Endothelial cell of umbilical vein (primary cell): ENCODE data around the gene ATP8A2. TPM values are rescaled to one million over a fixed set of nuclear protein-coding genes. Genes with fewer than 3 reads are reported as not detected.

Experiments used
- BruUV-seq: library from RNA; stranded (reverse); fragments of 400-500 nt; replicated peaks from 2 replicates; lab custom pipeline; 2021; lab: Mats Ljungman, UMichigan
- CTCF ChIA-PET: fragments of 300-600, 350-600 bp; sonication (Branson Sonifier 250); formaldehyde crosslinking; loops from one replicate; lab custom pipeline; 2021; ENCODE audit warnings: antibody characterized with exemption, inconsistent platforms; lab: Charles Lee
- POLR2A ChIA-PET: fragments of 300-600, 350-600 bp; sonication (Branson Sonifier 250); formaldehyde crosslinking; loops from one replicate; lab custom pipeline; 2021; ENCODE audit warnings: antibody characterized with exemption, inconsistent platforms; lab: Charles Lee
- DNase-seq: peaks from one replicate; pipeline ENCODE4 v3.0.0-alpha.2; 2011; ENCODE audit warnings: low read depth, low spot score
- FAIRE-seq: peaks from 2 replicates; lab custom pipeline; 2011; peaks lifted over from hg19 to GRCh38; lab: Jason Lieb, UNC
- H2AFZ ChIP-seq: 2 replicates; pipeline ENCODE4 v1.6.0; 2012; ENCODE audit warnings: low read depth, low read length, control low read depth, inconsistent platforms
- H3K27ac ChIP-seq: 2 replicates; pipeline ENCODE4 v1.5.1; 2011; ENCODE audit warnings: low read depth, mild to moderate bottlenecking, control low read depth, low read length, moderate library complexity; ENCODE audit not compliant: insufficient read depth
- H3K27me3 ChIP-seq, 2 experiments: 2 replicates each; pipeline versions ENCODE4 v1.6.0 to v1.6.1; 2011; ENCODE audit warnings: low read length in 2 of 2, mixed read lengths in 1 of 2; ENCODE audit not compliant: control insufficient read depth in 2 of 2, insufficient read depth in 2 of 2
- H3K36me3 ChIP-seq, 2 experiments: 2 replicates in 1 of 2; 3 replicates in 1 of 2; pipeline ENCODE4 v1.5.1; 2011; ENCODE audit warnings: low read length in 2 of 2, mild to moderate bottlenecking in 1 of 2, moderate library complexity in 1 of 2; ENCODE audit not compliant: control insufficient read depth in 2 of 2, insufficient read depth in 2 of 2; ENCODE audit errors: extremely low read depth in 1 of 2
- H3K4me1 ChIP-seq: 3 replicates; pipeline ENCODE4 v1.5.1; 2011; ENCODE audit warnings: mild to moderate bottlenecking, low read length; ENCODE audit not compliant: control insufficient read depth, insufficient read depth; ENCODE audit errors: extremely low read depth
- H3K4me2 ChIP-seq: 2 replicates; pipeline ENCODE4 v1.6.1; 2011; ENCODE audit warnings: low read length, control low read depth, mixed read lengths; ENCODE audit not compliant: insufficient read depth
- H3K4me3 ChIP-seq, 3 experiments: fragments of 200-600 bp in 1 of 3; sonication (generic), shearing (Covaris generic) in 1 of 3; replicated peaks in 1 of 3; 2 replicates each; pipeline ENCODE4 v1.5.1; 2011 to 2016; ENCODE audit warnings: control low read depth in 3 of 3, low read length in 3 of 3, mild to moderate bottlenecking in 2 of 3, inconsistent platforms in 1 of 3, low read depth in 1 of 3, moderate library complexity in 1 of 3; ENCODE audit not compliant: insufficient read depth in 1 of 3
- H3K79me2 ChIP-seq: 2 replicates; pipeline ENCODE4 v1.6.0; 2012; ENCODE audit warnings: low read length, inconsistent platforms; ENCODE audit not compliant: control insufficient read depth, insufficient read depth
- H3K9ac ChIP-seq: replicated peaks from 2 replicates; pipeline ENCODE3; 2011; ENCODE audit warnings: low read length, control low read depth; ENCODE audit not compliant: insufficient read depth; ENCODE audit errors: extremely low read depth
- H3K9me1 ChIP-seq: replicated peaks from 3 replicates; pipeline ENCODE4 v1.6.0; 2011; ENCODE audit warnings: mild to moderate bottlenecking, low read length; ENCODE audit not compliant: control insufficient read depth, insufficient read depth; ENCODE audit errors: extremely low read depth
- H3K9me3 ChIP-seq: replicated peaks from 2 replicates; pipeline ENCODE4 v1.5.1; 2012; ENCODE audit warnings: low read length, inconsistent platforms; ENCODE audit not compliant: control insufficient read depth, insufficient read depth
- H4K20me1 ChIP-seq: replicated peaks from 2 replicates; pipeline ENCODE3; 2011; ENCODE audit warnings: mild to moderate bottlenecking, low read length; ENCODE audit not compliant: control insufficient read depth, insufficient read depth; ENCODE audit errors: extremely low read depth
- EZH2 ChIP-seq: IDR thresholded peaks from 2 replicates; pipeline ENCODE4 v1.6.1; 2012; ENCODE audit warnings: borderline replicate concordance, low read depth, mild to moderate bottlenecking, moderate library complexity, low read length, inconsistent platforms; ENCODE audit not compliant: severe bottlenecking
- FOS ChIP-seq: IDR thresholded peaks from 2 replicates; pipeline ENCODE4 v1.6.1; 2011; ENCODE audit warnings: mild to moderate bottlenecking, low read length, moderate library complexity, borderline replicate concordance; ENCODE audit not compliant: insufficient read depth
- GATA2 ChIP-seq: IDR thresholded peaks from 2 replicates; pipeline ENCODE4 v1.7.0; 2011; ENCODE audit warnings: low read depth, mild to moderate bottlenecking, moderate library complexity, mixed read lengths, low read length; ENCODE audit not compliant: insufficient read length, insufficient read depth
- JUN ChIP-seq: IDR thresholded peaks from 2 replicates; pipeline ENCODE4 v1.6.1; 2011; ENCODE audit warnings: borderline replicate concordance, low read depth; ENCODE audit not compliant: insufficient read length, insufficient read depth
- MYC ChIP-seq: IDR thresholded peaks from one replicate; pipeline ENCODE4 v1.6.1; 2011; ENCODE audit warnings: mild to moderate bottlenecking, low read depth, low read length
- POLR2A ChIP-seq: IDR thresholded peaks from 2 replicates; pipeline ENCODE4 v1.6.1; 2012; ENCODE audit warnings: low read depth, mild to moderate bottlenecking, control low read depth, low read length
- POLR2AphosphoS5 ChIP-seq: IDR thresholded peaks from 2 replicates; pipeline ENCODE4 v1.6.1; 2012; ENCODE audit warnings: low read depth, mild to moderate bottlenecking, control low read depth, low read length, moderate library complexity; ENCODE audit not compliant: insufficient read depth
- dilution Hi-C: fragments of 300-500 bp; cut with MboI; formaldehyde crosslinking; loops from one replicate; pipeline ENCODE4 v1.15.0; 2019; ENCODE audit warnings: low sequenced_read_pairs; ENCODE audit not compliant: extremely low pct_ligation_motif_present
- intact Hi-C: fragments of 100-400 bp; cut with micrococcal nuclease; formaldehyde crosslinking; loops from one replicate; pipeline ENCODE4 v1.10.0; 2022
- polyA plus RNA-seq, 4 experiments: library from polyadenylated mRNA; depleted of rRNA in 3 of 4; stranded (reverse) in 3 of 4; unstranded in 1 of 4; fragments of >200 nt; gene quantifications; 2 replicates each; pipeline versions ENCODE4 v1.2.1 to v1.2.3, GENCODE V29; 2011 to 2012; ENCODE audit warnings: missing spikeins in 1 of 4
- total RNA-seq: library from RNA; stranded (reverse); gene quantifications from 2 replicates; pipeline ENCODE4 v1.2.3, GENCODE V29; 2021
- TF ChIP-seq, protein P1 (sequence below): IDR thresholded peaks from 2 replicates; pipeline ENCODE4 v1.6.1; 2011; ENCODE audit not compliant: insufficient read depth, insufficient read length
- TF ChIP-seq, protein P2 (sequence below), 2 donors: IDR thresholded peaks; 1 replicate in 1 of 2; 2 replicates in 1 of 2; pipeline ENCODE4 v1.5.1; 2011; ENCODE audit warnings: low read length in 2 of 2, mild to moderate bottlenecking in 2 of 2, moderate library complexity in 2 of 2, control low read depth in 1 of 2, inconsistent platforms in 1 of 2, low read depth in 1 of 2; ENCODE audit not compliant: insufficient read depth in 1 of 2; ENCODE audit errors: extremely low read depth in 1 of 2

ATP8A2 gene
- total and polyA plus RNA-seq, 2 donors (not counting 3 experiments of a cell fraction or from before 2014, with no cell fraction given): 0.11 to 0.49 TPM

DNA sequence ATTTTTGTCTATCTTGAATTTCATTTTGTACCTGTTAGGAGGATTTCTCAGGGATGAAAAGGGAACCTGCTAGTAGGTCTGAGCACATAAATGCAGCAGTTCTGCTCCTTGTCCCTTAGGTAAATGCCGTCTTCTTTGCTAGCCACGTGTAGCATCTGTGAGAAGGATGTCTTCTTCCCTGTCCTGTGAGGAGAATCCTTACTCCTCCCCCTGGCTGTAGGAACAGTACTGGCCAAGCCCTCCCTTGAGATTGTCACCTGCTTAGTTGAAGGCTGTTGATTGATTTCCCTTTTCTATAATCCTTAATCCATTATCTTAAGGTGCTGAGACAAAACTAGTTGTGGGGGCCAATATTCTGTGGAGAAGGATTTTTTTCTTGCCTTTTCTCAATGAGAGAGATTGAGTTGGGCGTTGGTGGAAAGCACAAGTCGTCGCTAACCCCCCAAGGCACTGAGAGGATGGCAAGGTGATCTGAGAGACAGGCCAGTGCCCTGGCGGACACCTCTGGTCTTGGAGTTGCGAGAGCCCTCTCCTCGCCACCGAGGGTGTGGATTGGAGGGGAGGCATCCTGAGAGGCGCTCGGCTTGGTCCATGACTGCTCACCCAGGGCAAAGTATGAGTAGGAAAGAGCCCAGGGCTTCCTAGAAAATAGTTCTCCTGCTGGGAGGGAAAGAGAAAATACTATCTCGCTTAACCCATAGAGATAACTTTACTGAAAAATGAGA is 216.7 kb downstream of the ATP8A2 start:
- DNase-seq (no peak), FAIRE-seq (no peak)
- CTCF ChIA-PET: no interaction called here
- no peaks in the 10 kb centered on the region for H3K27me3 ChIP-seq
- intact Hi-C loops (no loop called here), dilution Hi-C loops (no loop called here)
- H2AFZ ChIP-seq: no peak overlapping the region
- no peak overlapping the region for H3K27ac ChIP-seq
- H3K79me2 ChIP-seq: no peaks in the 10 kb centered on the region
- no peaks in the 10 kb centered on the region for H4K20me1 ChIP-seq
- no peaks in the 10 kb centered on the region for H3K36me3 ChIP-seq
- no TSS peak for BruUV-seq
- H3K4me3 ChIP-seq: no peak overlapping the region
- POLR2A ChIA-PET: no interaction called here
- TF ChIP-seq POLR2A (no peak), EZH2 (no peak)
- TF ChIP-seq, protein P1, sequence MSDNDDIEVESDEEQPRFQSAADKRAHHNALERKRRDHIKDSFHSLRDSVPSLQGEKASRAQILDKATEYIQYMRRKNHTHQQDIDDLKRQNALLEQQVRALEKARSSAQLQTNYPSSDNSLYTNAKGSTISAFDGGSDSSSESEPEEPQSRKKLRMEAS: no peak
- TF ChIP-seq, protein P2, sequence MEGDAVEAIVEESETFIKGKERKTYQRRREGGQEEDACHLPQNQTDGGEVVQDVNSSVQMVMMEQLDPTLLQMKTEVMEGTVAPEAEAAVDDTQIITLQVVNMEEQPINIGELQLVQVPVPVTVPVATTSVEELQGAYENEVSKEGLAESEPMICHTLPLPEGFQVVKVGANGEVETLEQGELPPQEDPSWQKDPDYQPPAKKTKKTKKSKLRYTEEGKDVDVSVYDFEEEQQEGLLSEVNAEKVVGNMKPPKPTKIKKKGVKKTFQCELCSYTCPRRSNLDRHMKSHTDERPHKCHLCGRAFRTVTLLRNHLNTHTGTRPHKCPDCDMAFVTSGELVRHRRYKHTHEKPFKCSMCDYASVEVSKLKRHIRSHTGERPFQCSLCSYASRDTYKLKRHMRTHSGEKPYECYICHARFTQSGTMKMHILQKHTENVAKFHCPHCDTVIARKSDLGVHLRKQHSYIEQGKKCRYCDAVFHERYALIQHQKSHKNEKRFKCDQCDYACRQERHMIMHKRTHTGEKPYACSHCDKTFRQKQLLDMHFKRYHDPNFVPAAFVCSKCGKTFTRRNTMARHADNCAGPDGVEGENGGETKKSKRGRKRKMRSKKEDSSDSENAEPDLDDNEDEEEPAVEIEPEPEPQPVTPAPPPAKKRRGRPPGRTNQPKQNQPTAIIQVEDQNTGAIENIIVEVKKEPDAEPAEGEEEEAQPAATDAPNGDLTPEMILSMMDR (IDR thresholded peaks at IDR 0.05; ENCODE audit: extremely low read depth in 1 of 2, insufficient read depth in 1 of 2, low read depth in 1 of 2, low read length in 2 of 2): no peak
- no peaks in the 10 kb centered on the region for H3K9me3 ChIP-seq
- H3K9me1 ChIP-seq: no peaks in the 10 kb centered on the region
- no peak overlapping the region for H3K9ac ChIP-seq
- no peaks in the 10 kb centered on the region for H3K4me1 ChIP-seq
- no peak overlapping the region for H3K4me2 ChIP-seq

DNA sequence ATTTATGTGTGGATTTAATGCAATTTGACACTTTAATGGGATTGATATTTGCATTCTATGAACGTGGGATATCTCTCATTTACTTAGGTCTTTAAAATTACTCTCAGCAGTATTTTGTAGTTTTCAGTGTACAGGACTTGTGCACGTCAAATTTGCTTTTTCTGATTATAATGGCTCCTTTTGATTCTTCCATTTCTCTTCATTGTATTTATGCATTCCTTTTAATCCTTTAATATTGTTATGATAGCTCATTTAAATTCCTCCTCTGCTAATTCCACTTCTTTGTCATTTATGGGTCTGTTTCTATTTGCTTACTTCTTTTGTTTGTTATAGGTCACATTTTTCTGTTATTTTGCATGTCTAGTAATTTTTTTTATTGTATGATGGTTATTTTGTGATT is 226.6 kb downstream of the ATP8A2 start:
- ChIA-PET POLR2A (no interaction called here), CTCF (no interaction called here)
- Histone ChIP-seq H4K20me1 (no peaks in the 10 kb centered on the region), H3K9ac (no peak overlapping the region), H3K9me1 (no peaks in the 10 kb centered on the region), H3K27ac (no peak overlapping the region), H3K4me1 (no peaks in the 10 kb centered on the region), H3K27me3 (no peaks in the 10 kb centered on the region), H3K4me3 (no peak overlapping the region), H2AFZ (no peak overlapping the region), H3K79me2 (no peaks in the 10 kb centered on the region), H3K36me3 (no peaks in the 10 kb centered on the region), H3K4me2 (no peak overlapping the region), H3K9me3 (no peaks in the 10 kb centered on the region)
- no peak for TF ChIP-seq FOS
- TF ChIP-seq, protein P2 (IDR thresholded peaks at IDR 0.05; ENCODE audit: extremely low read depth in 1 of 2, insufficient read depth in 1 of 2, low read depth in 1 of 2, low read length in 2 of 2): no peak
- no peak for TF ChIP-seq JUN
- no peak for TF ChIP-seq GATA2
- TF ChIP-seq MYC: no peak
- TF ChIP-seq POLR2A: no peak
- TF ChIP-seq EZH2: no peak
- TF ChIP-seq, protein P1: no peak
- no peak for TF ChIP-seq POLR2AphosphoS5
- intact Hi-C loops (no loop called here), dilution Hi-C loops (no loop called here)
- no peak for FAIRE-seq
- DNase-seq: no peak
- BruUV-seq: no TSS peak
